Measurements from ENCODE around the gene AGBL4.

GRCh38 chr1:49523764-49524163, 500.0 kb downstream of the AGBL4 start:
- TF ChIP-seq REST (IDR thresholded peaks at IDR 0.05; ENCODE audit: insufficient read depth in 1 of 2, low read depth in 2 of 2, low read length in 2 of 2) (no peak), FOXP2 (optimal IDR thresholded peaks at IDR 0.05; ENCODE audit: borderline replicate concordance, extremely low read depth, extremely low read length, insufficient read depth) (no peak)
